ENCODE data around the gene DHODH. TPM values are rescaled to one million over a fixed set of nuclear protein-coding genes. Genes with fewer than 3 reads are reported as not detected.

Gene DHODH
- total RNA-seq, 1 experiment from 2014 or later: 19.0 TPM

DNA sequence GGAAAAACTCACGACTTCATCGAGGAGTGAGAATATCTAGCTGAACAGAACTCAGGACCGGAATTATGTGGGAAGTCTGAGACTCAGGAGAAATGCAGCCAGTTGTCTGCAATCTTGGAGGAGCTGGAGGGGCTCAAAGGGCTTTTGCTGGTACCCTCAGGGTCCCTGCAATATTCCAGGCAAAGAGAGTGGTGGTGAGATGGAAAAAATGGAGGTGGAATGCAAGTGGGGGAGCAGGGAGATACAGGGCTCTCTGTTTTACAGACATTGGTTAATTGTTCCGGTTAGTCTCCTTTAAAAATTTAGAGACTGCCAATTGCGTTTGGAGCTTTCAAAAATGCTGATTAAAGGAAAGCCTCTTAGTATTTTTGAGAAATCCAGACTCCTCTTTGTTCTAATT lies 27.6 kb downstream of the DHODH start:
- TF ChIP-seq NFYB (CRISPR knock-in tag; conservative IDR thresholded peaks at IDR 0.05; ENCODE audit: low read depth) (no peak), ARID4B (CRISPR knock-in tag; IDR thresholded peaks at IDR 0.05; ENCODE audit: borderline replicate concordance) (no peak), SMAD3 (CRISPR knock-in tag; IDR thresholded peaks at IDR 0.05; ENCODE audit: borderline replicate concordance) (no peak), GABPB1 (CRISPR knock-in tag; IDR thresholded peaks at IDR 0.05) (no peak)
- TF ChIP-seq, protein P1, sequence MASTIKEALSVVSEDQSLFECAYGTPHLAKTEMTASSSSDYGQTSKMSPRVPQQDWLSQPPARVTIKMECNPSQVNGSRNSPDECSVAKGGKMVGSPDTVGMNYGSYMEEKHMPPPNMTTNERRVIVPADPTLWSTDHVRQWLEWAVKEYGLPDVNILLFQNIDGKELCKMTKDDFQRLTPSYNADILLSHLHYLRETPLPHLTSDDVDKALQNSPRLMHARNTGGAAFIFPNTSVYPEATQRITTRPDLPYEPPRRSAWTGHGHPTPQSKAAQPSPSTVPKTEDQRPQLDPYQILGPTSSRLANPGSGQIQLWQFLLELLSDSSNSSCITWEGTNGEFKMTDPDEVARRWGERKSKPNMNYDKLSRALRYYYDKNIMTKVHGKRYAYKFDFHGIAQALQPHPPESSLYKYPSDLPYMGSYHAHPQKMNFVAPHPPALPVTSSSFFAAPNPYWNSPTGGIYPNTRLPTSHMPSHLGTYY (CRISPR knock-in tag; IDR thresholded peaks at IDR 0.05): no peak
- TF ChIP-seq, protein P2, sequence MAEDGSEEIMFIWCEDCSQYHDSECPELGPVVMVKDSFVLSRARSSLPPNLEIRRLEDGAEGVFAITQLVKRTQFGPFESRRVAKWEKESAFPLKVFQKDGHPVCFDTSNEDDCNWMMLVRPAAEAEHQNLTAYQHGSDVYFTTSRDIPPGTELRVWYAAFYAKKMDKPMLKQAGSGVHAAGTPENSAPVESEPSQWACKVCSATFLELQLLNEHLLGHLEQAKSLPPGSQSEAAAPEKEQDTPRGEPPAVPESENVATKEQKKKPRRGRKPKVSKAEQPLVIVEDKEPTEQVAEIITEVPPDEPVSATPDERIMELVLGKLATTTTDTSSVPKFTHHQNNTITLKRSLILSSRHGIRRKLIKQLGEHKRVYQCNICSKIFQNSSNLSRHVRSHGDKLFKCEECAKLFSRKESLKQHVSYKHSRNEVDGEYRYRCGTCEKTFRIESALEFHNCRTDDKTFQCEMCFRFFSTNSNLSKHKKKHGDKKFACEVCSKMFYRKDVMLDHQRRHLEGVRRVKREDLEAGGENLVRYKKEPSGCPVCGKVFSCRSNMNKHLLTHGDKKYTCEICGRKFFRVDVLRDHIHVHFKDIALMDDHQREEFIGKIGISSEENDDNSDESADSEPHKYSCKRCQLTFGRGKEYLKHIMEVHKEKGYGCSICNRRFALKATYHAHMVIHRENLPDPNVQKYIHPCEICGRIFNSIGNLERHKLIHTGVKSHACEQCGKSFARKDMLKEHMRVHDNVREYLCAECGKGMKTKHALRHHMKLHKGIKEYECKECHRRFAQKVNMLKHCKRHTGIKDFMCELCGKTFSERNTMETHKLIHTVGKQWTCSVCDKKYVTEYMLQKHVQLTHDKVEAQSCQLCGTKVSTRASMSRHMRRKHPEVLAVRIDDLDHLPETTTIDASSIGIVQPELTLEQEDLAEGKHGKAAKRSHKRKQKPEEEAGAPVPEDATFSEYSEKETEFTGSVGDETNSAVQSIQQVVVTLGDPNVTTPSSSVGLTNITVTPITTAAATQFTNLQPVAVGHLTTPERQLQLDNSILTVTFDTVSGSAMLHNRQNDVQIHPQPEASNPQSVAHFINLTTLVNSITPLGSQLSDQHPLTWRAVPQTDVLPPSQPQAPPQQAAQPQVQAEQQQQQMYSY (CRISPR knock-in tag; IDR thresholded peaks at IDR 0.05): peak; percentile 91
- TF ChIP-seq, protein P3, sequence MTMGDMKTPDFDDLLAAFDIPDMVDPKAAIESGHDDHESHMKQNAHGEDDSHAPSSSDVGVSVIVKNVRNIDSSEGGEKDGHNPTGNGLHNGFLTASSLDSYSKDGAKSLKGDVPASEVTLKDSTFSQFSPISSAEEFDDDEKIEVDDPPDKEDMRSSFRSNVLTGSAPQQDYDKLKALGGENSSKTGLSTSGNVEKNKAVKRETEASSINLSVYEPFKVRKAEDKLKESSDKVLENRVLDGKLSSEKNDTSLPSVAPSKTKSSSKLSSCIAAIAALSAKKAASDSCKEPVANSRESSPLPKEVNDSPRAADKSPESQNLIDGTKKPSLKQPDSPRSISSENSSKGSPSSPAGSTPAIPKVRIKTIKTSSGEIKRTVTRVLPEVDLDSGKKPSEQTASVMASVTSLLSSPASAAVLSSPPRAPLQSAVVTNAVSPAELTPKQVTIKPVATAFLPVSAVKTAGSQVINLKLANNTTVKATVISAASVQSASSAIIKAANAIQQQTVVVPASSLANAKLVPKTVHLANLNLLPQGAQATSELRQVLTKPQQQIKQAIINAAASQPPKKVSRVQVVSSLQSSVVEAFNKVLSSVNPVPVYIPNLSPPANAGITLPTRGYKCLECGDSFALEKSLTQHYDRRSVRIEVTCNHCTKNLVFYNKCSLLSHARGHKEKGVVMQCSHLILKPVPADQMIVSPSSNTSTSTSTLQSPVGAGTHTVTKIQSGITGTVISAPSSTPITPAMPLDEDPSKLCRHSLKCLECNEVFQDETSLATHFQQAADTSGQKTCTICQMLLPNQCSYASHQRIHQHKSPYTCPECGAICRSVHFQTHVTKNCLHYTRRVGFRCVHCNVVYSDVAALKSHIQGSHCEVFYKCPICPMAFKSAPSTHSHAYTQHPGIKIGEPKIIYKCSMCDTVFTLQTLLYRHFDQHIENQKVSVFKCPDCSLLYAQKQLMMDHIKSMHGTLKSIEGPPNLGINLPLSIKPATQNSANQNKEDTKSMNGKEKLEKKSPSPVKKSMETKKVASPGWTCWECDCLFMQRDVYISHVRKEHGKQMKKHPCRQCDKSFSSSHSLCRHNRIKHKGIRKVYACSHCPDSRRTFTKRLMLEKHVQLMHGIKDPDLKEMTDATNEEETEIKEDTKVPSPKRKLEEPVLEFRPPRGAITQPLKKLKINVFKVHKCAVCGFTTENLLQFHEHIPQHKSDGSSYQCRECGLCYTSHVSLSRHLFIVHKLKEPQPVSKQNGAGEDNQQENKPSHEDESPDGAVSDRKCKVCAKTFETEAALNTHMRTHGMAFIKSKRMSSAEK (CRISPR knock-in tag; IDR thresholded peaks at IDR 0.05; ENCODE audit: borderline replicate concordance): no peak
- no peak overlapping the region for H3K4me3 Mint-ChIP-seq
- 0 out of 2 replicates have a peak overlapping the region, but pooled peaks have one; percentile 41 for H3K27ac Mint-ChIP-seq
- POLR2A ChIA-PET: no interaction called here
- peaks cover 19% of the 10 kb centered on the region for H3K4me1 Mint-ChIP-seq
- H3K36me3 Mint-ChIP-seq: no peaks in the 10 kb centered on the region
- DNase-seq (ENCODE audit: low spot score) (no peak), ATAC-seq (peak; percentile 41)
- H3K9me3 Mint-ChIP-seq: no peaks in the 10 kb centered on the region
- no peaks in the 10 kb centered on the region; the same call in 1 of the 2 replicates for H3K27me3 Mint-ChIP-seq (ENCODE audit: low read depth)
- CTCF ChIA-PET: interaction anchor here (0.8 kb wide), 1 partner anchor 15 kb away, joined by 4 read pairs; no protein-coding TSS in a partner anchor

GRCh38 chr16:72042157-72042660 lies 33.7 kb downstream of the DHODH start:
- no peak for TF ChIP-seq ZNF416 (CRISPR knock-in tag; IDR thresholded peaks at IDR 0.05)
- no peak for TF ChIP-seq EMX1 (CRISPR knock-in tag; IDR thresholded peaks at IDR 0.05)
- TF ChIP-seq NR3C1 (CRISPR knock-in tag; conservative IDR thresholded peaks at IDR 0.05; ENCODE audit: low read depth): no peak
- TF ChIP-seq NR2C2 (CRISPR knock-in tag; IDR thresholded peaks at IDR 0.05): no peak
- no peak for TF ChIP-seq GTF2I (CRISPR knock-in tag; conservative IDR thresholded peaks at IDR 0.05)
- TF ChIP-seq, protein P4, sequence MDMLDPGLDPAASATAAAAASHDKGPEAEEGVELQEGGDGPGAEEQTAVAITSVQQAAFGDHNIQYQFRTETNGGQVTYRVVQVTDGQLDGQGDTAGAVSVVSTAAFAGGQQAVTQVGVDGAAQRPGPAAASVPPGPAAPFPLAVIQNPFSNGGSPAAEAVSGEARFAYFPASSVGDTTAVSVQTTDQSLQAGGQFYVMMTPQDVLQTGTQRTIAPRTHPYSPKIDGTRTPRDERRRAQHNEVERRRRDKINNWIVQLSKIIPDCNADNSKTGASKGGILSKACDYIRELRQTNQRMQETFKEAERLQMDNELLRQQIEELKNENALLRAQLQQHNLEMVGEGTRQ (CRISPR knock-in tag; IDR thresholded peaks at IDR 0.05): no peak
- no peak for TF ChIP-seq MYBL2 (CRISPR knock-in tag; IDR thresholded peaks at IDR 0.05)
- TF ChIP-seq ZBTB21 (CRISPR knock-in tag; IDR thresholded peaks at IDR 0.05; ENCODE audit: borderline replicate concordance): no peak
- TF ChIP-seq ZNF263 (CRISPR knock-in tag; IDR thresholded peaks at IDR 0.05; ENCODE audit: low read depth): no peak
- no peak for TF ChIP-seq ZNF671 (CRISPR knock-in tag; IDR thresholded peaks at IDR 0.05)
- peaks cover 3% of the 10 kb centered on the region; the same call in 1 of the 2 replicates for H3K9me3 Mint-ChIP-seq
- POLR2A ChIA-PET: no interaction called here
- H3K27ac Mint-ChIP-seq: no peak overlapping the region
- H3K4me3 Mint-ChIP-seq: no peak overlapping the region
- ATAC-seq (no peak), DNase-seq (ENCODE audit: low spot score) (no peak)
- no peaks in the 10 kb centered on the region for H3K36me3 Mint-ChIP-seq
- no peaks in the 10 kb centered on the region for H3K27me3 Mint-ChIP-seq (ENCODE audit: low read depth)
- no peaks in the 10 kb centered on the region for H3K4me1 Mint-ChIP-seq
- CTCF ChIA-PET: no interaction called here
